WI38 (cell line): Measurements from ENCODE around the gene CAMK1D.

Experiments used
- H3K4me3 ChIP-seq: 2 replicates; pipeline ENCODE4 v1.5.1; 2011; ENCODE audit warnings: low read depth, mild to moderate bottlenecking, control low read depth, low read length
- TF ChIP-seq, protein P1 (sequence below): IDR thresholded peaks from 2 replicates; pipeline ENCODE4 v1.5.1; 2012; ENCODE audit warnings: low read depth, mild to moderate bottlenecking, control low read depth, low read length

CAMK1D gene

DNA sequence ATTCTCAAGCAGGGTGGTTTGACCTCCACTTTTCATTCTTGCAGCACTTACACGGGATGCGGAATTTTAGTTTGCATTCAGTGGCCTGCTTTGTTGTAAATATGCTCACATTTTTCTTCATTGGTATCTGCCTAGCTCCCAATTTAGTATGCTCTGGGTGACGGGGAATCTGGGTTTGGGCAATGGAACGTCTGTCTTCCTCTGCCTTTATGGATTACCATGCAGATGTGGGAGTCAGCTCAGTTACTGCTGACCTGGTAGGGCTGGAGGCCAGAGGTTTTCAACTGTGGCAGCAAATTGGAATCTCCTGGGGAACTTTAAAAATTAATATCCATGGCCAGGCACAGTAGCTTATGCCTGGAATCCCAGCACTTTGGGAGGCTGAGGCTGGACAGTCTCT, 161.6 kb downstream of the CAMK1D start:
- TF ChIP-seq, protein P1, sequence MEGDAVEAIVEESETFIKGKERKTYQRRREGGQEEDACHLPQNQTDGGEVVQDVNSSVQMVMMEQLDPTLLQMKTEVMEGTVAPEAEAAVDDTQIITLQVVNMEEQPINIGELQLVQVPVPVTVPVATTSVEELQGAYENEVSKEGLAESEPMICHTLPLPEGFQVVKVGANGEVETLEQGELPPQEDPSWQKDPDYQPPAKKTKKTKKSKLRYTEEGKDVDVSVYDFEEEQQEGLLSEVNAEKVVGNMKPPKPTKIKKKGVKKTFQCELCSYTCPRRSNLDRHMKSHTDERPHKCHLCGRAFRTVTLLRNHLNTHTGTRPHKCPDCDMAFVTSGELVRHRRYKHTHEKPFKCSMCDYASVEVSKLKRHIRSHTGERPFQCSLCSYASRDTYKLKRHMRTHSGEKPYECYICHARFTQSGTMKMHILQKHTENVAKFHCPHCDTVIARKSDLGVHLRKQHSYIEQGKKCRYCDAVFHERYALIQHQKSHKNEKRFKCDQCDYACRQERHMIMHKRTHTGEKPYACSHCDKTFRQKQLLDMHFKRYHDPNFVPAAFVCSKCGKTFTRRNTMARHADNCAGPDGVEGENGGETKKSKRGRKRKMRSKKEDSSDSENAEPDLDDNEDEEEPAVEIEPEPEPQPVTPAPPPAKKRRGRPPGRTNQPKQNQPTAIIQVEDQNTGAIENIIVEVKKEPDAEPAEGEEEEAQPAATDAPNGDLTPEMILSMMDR, result no peak
- no peak overlapping the region for H3K4me3 ChIP-seq

DNA sequence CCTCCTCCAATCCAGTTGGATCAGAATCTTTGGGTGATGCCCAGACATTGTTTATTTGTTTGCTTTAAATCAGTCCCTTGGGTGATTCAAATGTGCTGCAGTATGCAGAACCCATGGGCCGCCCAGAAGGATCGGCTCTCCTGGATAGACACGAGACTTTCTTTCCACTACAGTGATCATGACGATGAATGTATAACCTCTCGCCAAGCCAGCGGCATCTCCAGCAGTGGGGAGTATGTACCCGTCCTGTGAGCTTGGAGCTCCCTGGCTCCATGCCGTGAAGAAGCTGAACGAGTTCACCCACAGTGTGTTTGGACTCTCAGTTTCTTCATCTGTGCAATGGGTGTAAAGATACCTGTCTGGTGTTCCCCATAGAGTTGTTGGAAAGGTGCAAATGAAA, 162.3 kb downstream of the CAMK1D start:
- H3K4me3 ChIP-seq, result no peak overlapping the region
- TF ChIP-seq, protein P1, result no peak

DNA sequence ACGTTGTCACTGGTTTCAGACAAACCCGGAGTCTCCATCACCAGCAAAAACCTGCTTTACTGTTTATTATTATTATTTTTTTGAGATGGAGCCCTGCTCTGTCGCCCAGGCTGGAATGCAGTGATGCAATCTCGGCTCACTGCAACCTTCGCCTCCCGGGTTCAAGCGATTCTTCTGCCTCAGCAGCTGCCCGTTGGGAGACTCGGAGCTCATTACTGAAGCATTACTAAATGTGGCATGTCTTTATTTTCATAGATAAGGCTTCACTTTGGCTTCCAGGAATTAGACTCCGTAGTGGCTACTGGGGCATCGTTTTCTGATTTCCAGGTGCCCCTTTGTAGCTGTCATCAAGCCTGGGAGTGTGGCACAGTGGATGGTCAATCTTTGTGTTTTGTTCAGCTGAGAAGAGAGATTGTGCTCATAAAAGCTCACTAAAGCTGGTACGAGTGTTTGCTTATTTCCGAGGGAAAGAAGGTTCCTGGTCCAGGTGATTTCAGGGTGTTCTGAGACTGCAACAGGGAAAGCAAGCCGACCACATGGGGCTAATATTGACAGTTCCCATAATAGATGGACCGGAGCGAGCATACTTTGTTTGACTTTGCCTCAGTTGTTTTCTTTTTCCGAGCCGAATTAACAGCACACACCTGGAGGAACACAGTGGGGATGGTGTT, 163.1 kb downstream of the CAMK1D start:
- H3K4me3 ChIP-seq, result no peak overlapping the region
- TF ChIP-seq, protein P1, result no peak

DNA sequence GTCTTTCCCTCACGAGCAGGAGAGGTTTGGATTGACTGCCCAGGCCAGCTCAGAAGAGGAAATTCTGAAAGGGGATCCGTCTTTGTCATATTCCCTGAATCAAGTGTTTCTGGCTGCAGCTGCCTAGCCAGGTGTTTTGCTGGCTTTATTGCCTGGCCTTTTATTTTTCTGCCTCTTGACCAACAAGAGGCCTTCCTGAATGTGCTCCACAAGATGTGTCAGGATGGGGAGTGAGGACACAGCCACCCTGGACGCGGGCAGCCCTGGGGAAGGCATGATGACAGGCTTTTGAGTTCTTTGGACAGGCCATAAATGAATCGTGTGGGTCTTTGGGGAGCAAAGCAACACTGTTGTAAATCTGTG, 163.6 kb downstream of the CAMK1D start:
- no peak overlapping the region for H3K4me3 ChIP-seq
- TF ChIP-seq, protein P1, result no peak

DNA sequence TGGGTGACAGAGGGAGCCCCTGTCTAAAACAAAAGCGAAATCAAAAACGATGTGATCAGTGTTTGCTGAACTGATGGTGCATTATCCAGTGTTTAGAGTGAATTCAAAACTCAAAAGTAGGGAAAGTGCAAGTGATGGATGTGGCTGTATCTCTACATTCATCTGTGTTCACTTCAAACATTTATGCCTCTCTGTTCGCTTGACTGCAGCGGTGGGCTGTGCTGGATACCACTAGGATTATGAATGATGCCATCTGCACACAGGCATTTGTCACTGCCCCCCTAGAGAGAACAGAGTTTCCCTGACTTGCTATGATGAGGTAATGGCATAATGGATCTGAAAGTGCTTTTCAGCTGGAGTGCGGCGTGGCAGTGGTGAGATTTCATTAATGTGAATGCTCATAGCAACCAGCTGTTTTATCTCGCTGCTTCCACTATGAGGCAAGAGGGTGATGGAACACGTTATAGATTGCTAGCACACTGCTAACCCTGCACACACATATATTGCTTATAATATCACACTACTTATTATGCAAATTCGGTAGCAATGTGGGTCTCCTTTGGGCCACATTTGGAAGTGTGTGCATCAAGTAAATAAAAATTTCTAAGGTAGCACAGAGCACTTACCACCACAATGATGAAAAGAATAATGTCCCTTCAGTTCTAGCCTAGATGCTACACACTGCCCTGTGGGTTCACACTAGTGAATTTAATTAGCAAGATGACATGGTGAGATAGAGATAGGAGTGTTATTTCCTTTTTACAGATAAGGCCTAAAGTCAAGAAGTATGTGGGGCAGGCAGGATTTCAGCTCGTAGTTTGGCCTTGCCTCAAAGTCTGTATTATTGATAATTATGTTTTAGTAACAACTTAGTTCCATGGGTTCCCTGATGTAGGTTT, 164.7 kb downstream of the CAMK1D start:
- H3K4me3 ChIP-seq, result no peak overlapping the region
- TF ChIP-seq, protein P1, result no peak

DNA sequence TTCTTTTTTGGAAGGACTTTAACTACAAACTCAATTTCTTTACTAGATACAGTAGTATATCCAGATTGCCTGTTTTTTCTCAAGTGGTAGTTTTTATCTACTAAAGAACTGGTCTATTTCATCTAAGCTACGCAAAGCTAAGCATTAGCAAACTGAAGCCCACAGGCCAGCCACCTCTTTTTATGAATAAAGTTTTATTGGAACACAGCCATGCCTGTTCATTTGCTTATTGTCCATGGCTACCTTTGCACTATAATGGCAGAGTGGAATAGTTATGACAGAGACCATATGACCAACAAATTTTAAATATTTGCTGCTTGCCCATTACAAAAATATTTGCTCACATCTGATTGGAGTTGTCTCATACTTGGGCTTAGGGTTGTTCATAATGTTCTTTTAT, 168.7 kb downstream of the CAMK1D start:
- H3K4me3 ChIP-seq, result no peak overlapping the region
- TF ChIP-seq, protein P1, result no peak

DNA sequence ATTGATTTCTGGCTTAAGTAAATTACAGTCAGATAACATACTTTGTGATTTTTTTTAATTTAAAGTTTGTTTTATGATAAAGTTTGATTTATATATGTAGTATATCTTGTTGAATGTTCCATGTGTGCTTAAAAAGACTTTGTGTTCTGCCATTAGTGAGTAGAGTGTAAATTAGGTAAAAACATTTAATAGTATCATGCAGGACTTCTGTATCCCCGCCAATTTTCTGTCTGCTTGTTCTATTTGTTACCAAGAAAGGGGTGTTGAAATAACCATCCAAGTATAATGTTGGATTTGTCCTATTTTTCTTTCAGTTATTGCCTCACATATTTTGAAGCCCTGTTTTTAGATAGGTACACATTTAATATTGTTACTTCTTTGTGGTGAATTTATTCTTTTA, 172.1 kb downstream of the CAMK1D start:
- no peak overlapping the region for H3K4me3 ChIP-seq
- TF ChIP-seq, protein P1, result no peak
